Nephron (organoid): Measurements from ENCODE around the gene WDR27.
A peak's percentile ranks its signal among the peaks of the same experiment; 100 is the strongest.

Experiments
- H3K27ac Mint-ChIP-seq, 3 experiments: 2 replicates each; pipeline ENCODE4 v1.8.0; 2020; ENCODE audit warnings: mixed read lengths in 3 of 3, mild to moderate bottlenecking in 2 of 3, moderate library complexity in 1 of 3
- H3K27me3 Mint-ChIP-seq: 2 replicates; pipeline ENCODE4 v1.8.0; 2021; ENCODE audit warnings: low read depth, mild to moderate bottlenecking, moderate library complexity, mixed read lengths
- H3K36me3 Mint-ChIP-seq: 2 replicates; pipeline ENCODE4 v1.8.0; 2020; ENCODE audit warnings: low read depth, mixed read lengths
- H3K4me1 Mint-ChIP-seq: 2 replicates; pipeline ENCODE4 v1.8.0; 2020; ENCODE audit warnings: mixed read lengths
- H3K4me3 Mint-ChIP-seq, 3 experiments: 2 replicates each; pipeline ENCODE4 v1.8.0; 2020; ENCODE audit warnings: mild to moderate bottlenecking in 3 of 3, mixed read lengths in 3 of 3, moderate library complexity in 2 of 3
- H3K9me3 Mint-ChIP-seq: 2 replicates; pipeline ENCODE4 v1.8.0; 2020; ENCODE audit warnings: mixed read lengths
- TF ChIP-seq, protein P1 (sequence below), 3 experiments: fragments of 200-600 bp; sonication (generic); IDR thresholded peaks; one replicate each; pipeline ENCODE4 v1.5.0; 2021; ENCODE audit warnings: antibody characterized with exemption in 3 of 3; ENCODE audit not compliant: unreplicated experiment in 3 of 3

The WDR27 gene

DNA sequence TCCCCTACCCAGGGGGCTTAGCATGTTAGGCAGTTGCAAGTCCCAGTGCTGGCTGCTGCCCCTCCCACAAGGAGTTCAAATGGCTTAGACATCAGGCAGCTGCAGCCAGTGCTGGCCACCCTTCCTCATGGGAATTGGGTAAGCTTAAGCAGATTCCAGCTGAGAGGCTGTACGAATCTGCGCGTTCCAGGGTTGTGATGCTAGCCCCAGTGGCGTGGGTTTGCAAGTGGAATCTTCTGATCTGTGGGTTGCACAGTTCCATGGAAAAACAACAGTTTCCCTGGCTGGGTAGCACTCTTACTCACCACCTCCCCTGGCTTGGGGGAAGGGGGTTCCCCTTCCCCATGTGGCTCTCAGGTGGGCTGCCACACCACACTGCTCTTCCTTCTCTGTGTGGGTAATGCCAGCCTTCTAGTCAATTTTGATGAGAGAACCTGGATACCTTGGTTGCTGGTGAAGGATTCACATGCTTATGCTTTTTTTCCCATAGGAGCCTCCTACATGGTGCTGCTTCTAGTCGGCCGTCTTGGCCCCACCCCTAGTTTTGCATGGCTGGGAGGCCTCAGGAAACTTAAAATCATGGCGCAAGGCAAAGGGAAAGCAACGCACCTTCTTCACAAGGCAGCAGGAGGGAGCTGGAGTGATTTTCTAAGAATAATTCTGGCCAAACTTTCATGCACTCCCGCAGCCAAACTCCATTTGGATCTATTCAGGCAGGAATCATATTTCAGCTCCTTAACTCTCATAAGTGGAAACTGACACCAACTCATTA, 36.6 kb upstream of the WDR27 start:
- Mint-ChIP-seq H3K4me1 (peaks cover 13% of the 10 kb centered on the region), H3K36me3 (no peaks in the 10 kb centered on the region), H3K27me3 (no peaks in the 10 kb centered on the region), H3K27ac (peak overlapping the region; percentile 40 to 86 (median 45)), H3K4me3 (peak overlapping the region in 1 of 3 experiments; percentile 62), H3K9me3 (peaks cover 8% of the 10 kb centered on the region)
- TF ChIP-seq, protein P1, sequence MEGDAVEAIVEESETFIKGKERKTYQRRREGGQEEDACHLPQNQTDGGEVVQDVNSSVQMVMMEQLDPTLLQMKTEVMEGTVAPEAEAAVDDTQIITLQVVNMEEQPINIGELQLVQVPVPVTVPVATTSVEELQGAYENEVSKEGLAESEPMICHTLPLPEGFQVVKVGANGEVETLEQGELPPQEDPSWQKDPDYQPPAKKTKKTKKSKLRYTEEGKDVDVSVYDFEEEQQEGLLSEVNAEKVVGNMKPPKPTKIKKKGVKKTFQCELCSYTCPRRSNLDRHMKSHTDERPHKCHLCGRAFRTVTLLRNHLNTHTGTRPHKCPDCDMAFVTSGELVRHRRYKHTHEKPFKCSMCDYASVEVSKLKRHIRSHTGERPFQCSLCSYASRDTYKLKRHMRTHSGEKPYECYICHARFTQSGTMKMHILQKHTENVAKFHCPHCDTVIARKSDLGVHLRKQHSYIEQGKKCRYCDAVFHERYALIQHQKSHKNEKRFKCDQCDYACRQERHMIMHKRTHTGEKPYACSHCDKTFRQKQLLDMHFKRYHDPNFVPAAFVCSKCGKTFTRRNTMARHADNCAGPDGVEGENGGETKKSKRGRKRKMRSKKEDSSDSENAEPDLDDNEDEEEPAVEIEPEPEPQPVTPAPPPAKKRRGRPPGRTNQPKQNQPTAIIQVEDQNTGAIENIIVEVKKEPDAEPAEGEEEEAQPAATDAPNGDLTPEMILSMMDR (IDR thresholded peaks at IDR 0.05; ENCODE audit: unreplicated experiment in 3 of 3) = no peak

DNA sequence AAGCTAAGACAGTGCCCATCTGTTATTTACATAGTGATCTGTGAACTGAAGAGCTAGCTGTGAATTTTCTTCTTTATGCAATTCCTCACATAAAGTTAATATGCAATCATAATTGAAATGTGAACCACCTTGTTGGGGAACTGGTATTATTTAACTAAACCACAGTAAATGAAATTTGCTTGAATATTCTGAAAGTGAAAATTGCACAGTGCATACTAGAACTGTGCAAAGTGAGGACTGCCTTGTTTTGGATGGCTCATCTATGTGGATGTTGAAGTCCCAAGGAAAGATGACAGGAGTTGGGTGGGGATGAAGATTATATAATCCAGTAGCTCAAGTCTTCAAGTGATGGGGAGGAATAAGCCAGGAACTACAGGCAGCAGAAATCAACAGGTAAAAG, 28.1 kb upstream of the WDR27 start:
- peaks cover 12% of the 10 kb centered on the region for H3K4me1 Mint-ChIP-seq
- no peaks in the 10 kb centered on the region for H3K27me3 Mint-ChIP-seq
- peaks cover 5% of the 10 kb centered on the region for H3K9me3 Mint-ChIP-seq
- H3K36me3 Mint-ChIP-seq = no peaks in the 10 kb centered on the region
- TF ChIP-seq, protein P1 (IDR thresholded peaks at IDR 0.05; ENCODE audit: unreplicated experiment in 3 of 3) = no peak
- H3K27ac Mint-ChIP-seq = no peak overlapping the region
- H3K4me3 Mint-ChIP-seq = no peak overlapping the region

DNA sequence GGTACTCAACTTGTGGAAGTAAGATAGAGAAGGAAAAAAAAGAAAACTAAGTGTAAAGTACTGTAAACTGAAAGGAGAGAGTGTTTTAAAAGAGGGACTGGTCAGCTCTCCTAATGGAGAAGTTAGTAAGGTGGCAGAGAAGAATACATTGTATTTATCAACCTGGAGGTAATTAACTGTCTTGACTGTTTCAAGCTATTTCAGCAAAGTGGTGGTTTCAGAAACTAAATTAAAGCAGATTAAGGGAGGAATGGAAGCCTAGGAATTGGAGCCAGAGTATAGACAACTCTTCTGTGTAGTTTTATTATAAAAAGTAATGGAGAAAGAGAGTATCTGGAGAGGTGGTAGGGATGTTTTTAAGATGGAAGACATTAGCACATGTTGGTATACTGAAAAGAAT, 25.1 kb upstream of the WDR27 start:
- Mint-ChIP-seq H3K27ac (no peak overlapping the region), H3K9me3 (no peaks in the 10 kb centered on the region), H3K4me1 (peaks cover 25% of the 10 kb centered on the region), H3K36me3 (no peaks in the 10 kb centered on the region), H3K27me3 (no peaks in the 10 kb centered on the region), H3K4me3 (no peak overlapping the region)
- TF ChIP-seq, protein P1 (IDR thresholded peaks at IDR 0.05; ENCODE audit: unreplicated experiment in 3 of 3) = no peak

DNA sequence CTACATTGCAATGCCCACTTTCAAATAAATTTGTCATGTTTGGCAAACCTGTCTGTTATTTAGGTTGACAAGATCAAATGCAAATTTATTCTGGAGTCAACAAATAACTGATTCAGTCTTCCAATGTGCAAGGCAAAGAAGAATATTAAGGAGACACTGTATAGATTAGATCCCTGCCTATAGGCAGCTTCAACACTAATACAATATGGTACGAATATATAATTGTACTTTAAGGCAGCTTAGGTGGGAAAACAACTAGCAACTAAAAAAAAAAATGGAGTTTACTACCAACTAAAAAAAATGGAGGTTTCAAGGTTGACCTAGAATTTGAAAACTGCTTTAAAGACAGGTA, 24.2 kb upstream of the WDR27 start:
- no peaks in the 10 kb centered on the region for H3K27me3 Mint-ChIP-seq
- H3K4me1 Mint-ChIP-seq = peaks cover 34% of the 10 kb centered on the region
- peak overlapping the region; percentile 87 to 96 (median 92) for H3K4me3 Mint-ChIP-seq

DNA sequence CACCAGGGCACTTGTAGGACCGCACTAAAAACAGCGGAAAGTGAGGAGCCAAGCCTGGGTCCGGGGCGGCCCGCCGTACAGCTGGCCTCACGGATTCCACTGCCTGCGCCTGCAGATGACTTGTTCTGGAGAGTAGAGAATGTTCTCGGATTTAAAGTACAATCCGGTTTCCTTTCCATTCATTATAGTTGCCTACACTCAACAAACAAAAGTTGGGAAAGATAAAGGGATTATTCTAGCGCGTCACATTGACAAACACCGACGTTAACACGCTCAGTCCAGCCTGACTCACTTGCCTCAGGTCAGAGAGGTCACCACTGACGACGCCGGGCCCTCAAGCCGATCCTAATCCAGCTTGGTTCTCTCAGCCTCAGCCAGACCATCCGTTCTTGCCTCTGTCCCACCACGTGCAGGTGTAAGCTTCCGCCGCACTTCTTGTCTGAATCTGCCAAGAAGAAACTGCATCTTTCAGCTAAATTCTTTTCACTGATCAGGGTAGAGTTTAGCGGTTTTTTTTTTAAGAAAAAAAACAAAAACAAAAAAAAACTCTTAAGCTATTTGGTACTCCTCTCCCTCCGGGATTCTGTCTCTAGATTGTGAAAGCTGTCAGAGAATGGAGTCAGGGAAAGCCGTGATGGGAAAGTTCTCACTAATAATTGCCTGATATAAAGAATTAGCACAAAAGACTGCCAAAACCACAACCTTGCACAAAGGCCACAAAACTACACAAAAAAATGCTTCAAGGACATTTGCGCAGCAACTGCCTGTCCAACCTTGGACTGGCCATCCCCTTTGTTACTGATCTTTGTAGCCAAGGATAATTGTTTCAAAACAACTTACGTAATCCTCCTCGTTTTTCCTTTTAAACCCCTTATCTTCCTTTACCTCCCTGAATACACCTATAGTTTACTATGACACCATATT, 23.6 kb upstream of the WDR27 start:
- H3K9me3 Mint-ChIP-seq = no peaks in the 10 kb centered on the region
- TF ChIP-seq, protein P1 (IDR thresholded peaks at IDR 0.05; ENCODE audit: unreplicated experiment in 3 of 3) = no peak
- peak overlapping the region; percentile 87 to 96 (median 92) for H3K4me3 Mint-ChIP-seq
- H3K36me3 Mint-ChIP-seq = peaks cover under 1% of the 10 kb centered on the region
- H3K27me3 Mint-ChIP-seq = no peaks in the 10 kb centered on the region
- H3K27ac Mint-ChIP-seq = peak overlapping the region; percentile 97 to 98 (median 98)
- H3K4me1 Mint-ChIP-seq = peaks cover 39% of the 10 kb centered on the region

More for the DNA sequence above, 24.2 kb upstream of the WDR27 start:
- Mint-ChIP-seq H3K9me3 (no peaks in the 10 kb centered on the region), H3K27ac (peak overlapping the region; percentile 97 to 98 (median 98)), H3K36me3 (no peaks in the 10 kb centered on the region)
- TF ChIP-seq, protein P1 (IDR thresholded peaks at IDR 0.05; ENCODE audit: unreplicated experiment in 3 of 3) = no peak
